HepG2 (cell line): ENCODE data around the gene P2RX3. TPM values are rescaled to one million over a fixed set of nuclear protein-coding genes. Genes with fewer than 3 reads are reported as not detected.

Source experiments
- ELF1 ChIP-seq: sonication (generic); formaldehyde crosslinking; IDR thresholded peaks from 2 replicates; pipeline ENCODE4 v1.4.0; 2020; ENCODE audit warnings: missing genetic modification reagents
- FOXK2 ChIP-seq: fragments of 450-650 bp; IDR thresholded peaks from 2 replicates; pipeline ENCODE4 v1.6.1; 2016
- IRX3 ChIP-seq: sonication (generic); formaldehyde crosslinking; IDR thresholded peaks from 2 replicates; pipeline ENCODE4 v1.8.1; 2023; ENCODE audit warnings: mild to moderate bottlenecking, low read depth, missing genetic modification reagents, borderline replicate concordance
- KLF6 ChIP-seq: IDR thresholded peaks from 2 replicates; pipeline ENCODE4 v1.8.0; 2016; ENCODE audit warnings: missing biosample characterization, missing genetic modification reagents
- MIER2 ChIP-seq: IDR thresholded peaks from 2 replicates; pipeline ENCODE4 v1.6.1; 2016; ENCODE audit warnings: missing biosample characterization, missing genetic modification reagents
- RXRB ChIP-seq: IDR thresholded peaks from 2 replicates; pipeline ENCODE4 v1.6.1; 2016; ENCODE audit warnings: borderline replicate concordance, missing genetic modification reagents, missing compliant biosample characterization
- SALL1 ChIP-seq: sonication (generic); formaldehyde crosslinking; IDR thresholded peaks from 2 replicates; pipeline ENCODE4 v1.8.0; 2022; ENCODE audit warnings: mild to moderate bottlenecking, missing genetic modification reagents
- SAP130 ChIP-seq: IDR thresholded peaks from 2 replicates; pipeline ENCODE4 v1.6.1; 2016; ENCODE audit warnings: low read depth
- TARDBP ChIP-seq: sonication (generic); formaldehyde crosslinking; IDR thresholded peaks from 2 replicates; pipeline ENCODE4 v1.8.0; 2022; ENCODE audit warnings: mild to moderate bottlenecking, missing genetic modification reagents
- TEAD3 ChIP-seq: optimal IDR thresholded peaks from 2 replicates; pipeline ENCODE3; 2016; ENCODE audit warnings: borderline replicate concordance
- TGIF2 ChIP-seq: IDR thresholded peaks from 2 replicates; pipeline ENCODE4 v1.6.1; 2016; ENCODE audit warnings: control low read depth, missing compliant biosample characterization
- TSC22D2 ChIP-seq: sonication (generic); formaldehyde crosslinking; IDR thresholded peaks from 2 replicates; pipeline ENCODE4 v1.5.1; 2020; ENCODE audit warnings: missing genetic modification reagents, mild to moderate bottlenecking, borderline replicate concordance
- ZFP36 ChIP-seq: fragments of 150-350 bp; IDR thresholded peaks from 2 replicates; pipeline ENCODE4 v1.6.1; 2018; ENCODE audit warnings: borderline replicate concordance, low read length, low read depth; ENCODE audit not compliant: partially characterized antibody
- ZNF232 ChIP-seq: sonication (generic); formaldehyde crosslinking; IDR thresholded peaks from 2 replicates; pipeline ENCODE4 v1.4.0; 2020; ENCODE audit warnings: missing genetic modification reagents, borderline replicate concordance
- ZNF629 ChIP-seq: sonication (generic); formaldehyde crosslinking; conservative IDR thresholded peaks from 2 replicates; pipeline ENCODE4 v1.5.0; 2020; ENCODE audit warnings: missing genetic modification reagents
- ZSCAN21 ChIP-seq: sonication (generic); formaldehyde crosslinking; IDR thresholded peaks from 2 replicates; pipeline ENCODE4 v1.8.0; 2022; ENCODE audit warnings: mild to moderate bottlenecking, missing genetic modification reagents, moderate library complexity, borderline replicate concordance
- polyA plus RNA-seq, 8 experiments: library from polyadenylated mRNA; depleted of rRNA in 3 of 8; stranded (reverse) in 7 of 8; unstranded in 1 of 8; fragments of >200 nt; fragmentation: Illumina TruSeq in 4 of 8; extraction: Trizol in 4 of 8; gene quantifications; 2 replicates each; pipeline versions ENCODE4 v1.2.1 to v1.2.3, GENCODE V29; 2011 to 2016; ENCODE audit warnings: low read depth in 4 of 8, missing spikeins in 1 of 8, mixed read lengths in 1 of 8; ENCODE audit not compliant: insufficient read depth in 1 of 8
- total RNA-seq, 5 experiments: library from RNA; depleted of rRNA; stranded (reverse); fragments of >200 nt; fragmentation: Illumina TruSeq; extraction: Trizol; gene quantifications; 2 replicates each; pipeline ENCODE4 v1.2.3, GENCODE V29; 2016; ENCODE audit warnings: low read depth in 1 of 5
- TF ChIP-seq, protein P1 (sequence below): sonication (generic); formaldehyde crosslinking; IDR thresholded peaks from 2 replicates; pipeline ENCODE4 v1.4.0; 2020; ENCODE audit warnings: missing genetic modification reagents
- TF ChIP-seq, protein P2 (sequence below): fragments of 450-650 bp; IDR thresholded peaks from 2 replicates; pipeline ENCODE4 v1.6.1; 2016
- TF ChIP-seq, protein P3 (sequence below): IDR thresholded peaks from 2 replicates; pipeline ENCODE4 v1.6.1; 2016; ENCODE audit warnings: missing compliant biosample characterization, missing genetic modification reagents, borderline replicate concordance
- TF ChIP-seq, protein P4 (sequence below): sonication (generic); formaldehyde crosslinking; IDR thresholded peaks from 2 replicates; pipeline ENCODE4 v1.5.1; 2020; ENCODE audit warnings: mild to moderate bottlenecking, missing genetic modification reagents, borderline replicate concordance
- TF ChIP-seq, protein P5 (sequence below): sonication (generic); formaldehyde crosslinking; IDR thresholded peaks from 2 replicates; pipeline ENCODE4 v1.4.0; 2020; ENCODE audit warnings: mild to moderate bottlenecking, missing genetic modification reagents

Gene P2RX3
- total and polyA plus RNA-seq, 2 of the 13 experiments (the other 11 are each of a cell fraction or from before 2014, with no cell fraction given), result 0.08 TPM; not detected in 1

DNA sequence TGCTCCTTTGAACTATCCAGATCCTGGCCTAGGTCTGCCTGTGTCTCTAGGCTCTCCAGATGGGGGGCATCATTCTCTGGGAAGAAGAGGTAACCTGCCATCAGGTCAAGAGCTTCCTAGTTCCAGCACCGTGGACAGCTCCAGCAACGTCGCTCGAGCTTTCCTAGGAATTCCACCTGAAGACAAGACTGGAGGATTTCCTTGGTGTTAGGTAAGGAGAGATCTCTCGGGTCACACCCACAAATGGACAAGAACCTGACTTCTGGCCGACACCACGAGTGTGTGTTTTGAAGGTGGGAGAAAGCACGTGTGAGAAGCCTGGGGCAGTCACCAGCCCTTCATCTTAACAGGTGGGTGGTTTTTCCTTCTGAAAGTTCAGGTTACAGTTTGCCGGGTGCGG is 41.6 kb downstream of the P2RX3 start (continued):
- TF ChIP-seq, protein P1, sequence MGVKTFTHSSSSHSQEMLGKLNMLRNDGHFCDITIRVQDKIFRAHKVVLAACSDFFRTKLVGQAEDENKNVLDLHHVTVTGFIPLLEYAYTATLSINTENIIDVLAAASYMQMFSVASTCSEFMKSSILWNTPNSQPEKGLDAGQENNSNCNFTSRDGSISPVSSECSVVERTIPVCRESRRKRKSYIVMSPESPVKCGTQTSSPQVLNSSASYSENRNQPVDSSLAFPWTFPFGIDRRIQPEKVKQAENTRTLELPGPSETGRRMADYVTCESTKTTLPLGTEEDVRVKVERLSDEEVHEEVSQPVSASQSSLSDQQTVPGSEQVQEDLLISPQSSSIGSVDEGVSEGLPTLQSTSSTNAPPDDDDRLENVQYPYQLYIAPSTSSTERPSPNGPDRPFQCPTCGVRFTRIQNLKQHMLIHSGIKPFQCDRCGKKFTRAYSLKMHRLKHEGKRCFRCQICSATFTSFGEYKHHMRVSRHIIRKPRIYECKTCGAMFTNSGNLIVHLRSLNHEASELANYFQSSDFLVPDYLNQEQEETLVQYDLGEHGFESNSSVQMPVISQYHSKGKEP (CRISPR knock-in tag), result 0 out of 2 replicates have a peak, but pooled peaks have one; percentile 47
- TF ChIP-seq TEAD3, result no peak
- TF ChIP-seq KLF6, result no peak
- TF ChIP-seq, protein P2, sequence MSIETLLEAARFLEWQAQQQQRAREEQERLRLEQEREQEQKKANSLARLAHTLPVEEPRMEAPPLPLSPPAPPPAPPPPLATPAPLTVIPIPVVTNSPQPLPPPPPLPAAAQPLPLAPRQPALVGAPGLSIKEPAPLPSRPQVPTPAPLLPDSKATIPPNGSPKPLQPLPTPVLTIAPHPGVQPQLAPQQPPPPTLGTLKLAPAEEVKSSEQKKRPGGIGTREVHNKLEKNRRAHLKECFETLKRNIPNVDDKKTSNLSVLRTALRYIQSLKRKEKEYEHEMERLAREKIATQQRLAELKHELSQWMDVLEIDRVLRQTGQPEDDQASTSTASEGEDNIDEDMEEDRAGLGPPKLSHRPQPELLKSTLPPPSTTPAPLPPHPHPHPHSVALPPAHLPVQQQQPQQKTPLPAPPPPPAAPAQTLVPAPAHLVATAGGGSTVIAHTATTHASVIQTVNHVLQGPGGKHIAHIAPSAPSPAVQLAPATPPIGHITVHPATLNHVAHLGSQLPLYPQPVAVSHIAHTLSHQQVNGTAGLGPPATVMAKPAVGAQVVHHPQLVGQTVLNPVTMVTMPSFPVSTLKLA, result peak; percentile 95
- no peak for TF ChIP-seq ELF1 (CRISPR knock-in tag)
- 0 out of 2 replicates have a peak, but pooled peaks have one; percentile 32 for TF ChIP-seq TSC22D2
- peak; percentile 33; the same call in 1 of the 2 replicates for TF ChIP-seq SAP130 (CRISPR knock-in tag)
- peak; percentile 96 for TF ChIP-seq MIER2
- 0 out of 2 replicates have a peak, but pooled peaks have one; percentile 13 for TF ChIP-seq RXRB (CRISPR knock-in tag)
- TF ChIP-seq SALL1, result peak; percentile 47; the same call in 1 of the 2 replicates
- 0 out of 2 replicates have a peak, but pooled peaks have one; percentile 49 for TF ChIP-seq ZSCAN21 (CRISPR knock-in tag)
- no peak for TF ChIP-seq ZNF629 (CRISPR knock-in tag)
- TF ChIP-seq TGIF2 (CRISPR knock-in tag), result peak; percentile 68; the same call in 1 of the 2 replicates
- TF ChIP-seq, protein P3, sequence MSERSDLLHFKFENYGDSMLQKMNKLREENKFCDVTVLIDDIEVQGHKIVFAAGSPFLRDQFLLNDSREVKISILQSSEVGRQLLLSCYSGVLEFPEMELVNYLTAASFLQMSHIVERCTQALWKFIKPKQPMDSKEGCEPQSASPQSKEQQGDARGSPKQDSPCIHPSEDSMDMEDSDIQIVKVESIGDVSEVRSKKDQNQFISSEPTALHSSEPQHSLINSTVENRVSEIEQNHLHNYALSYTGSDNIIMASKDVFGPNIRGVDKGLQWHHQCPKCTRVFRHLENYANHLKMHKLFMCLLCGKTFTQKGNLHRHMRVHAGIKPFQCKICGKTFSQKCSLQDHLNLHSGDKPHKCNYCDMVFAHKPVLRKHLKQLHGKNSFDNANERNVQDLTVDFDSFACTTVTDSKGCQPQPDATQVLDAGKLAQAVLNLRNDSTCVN (CRISPR knock-in tag), result 0 out of 2 replicates have a peak, but pooled peaks have one; percentile 60
- 0 out of 2 replicates have a peak, but pooled peaks have one; percentile 31 for TF ChIP-seq IRX3 (CRISPR knock-in tag)
- TF ChIP-seq, protein P4, sequence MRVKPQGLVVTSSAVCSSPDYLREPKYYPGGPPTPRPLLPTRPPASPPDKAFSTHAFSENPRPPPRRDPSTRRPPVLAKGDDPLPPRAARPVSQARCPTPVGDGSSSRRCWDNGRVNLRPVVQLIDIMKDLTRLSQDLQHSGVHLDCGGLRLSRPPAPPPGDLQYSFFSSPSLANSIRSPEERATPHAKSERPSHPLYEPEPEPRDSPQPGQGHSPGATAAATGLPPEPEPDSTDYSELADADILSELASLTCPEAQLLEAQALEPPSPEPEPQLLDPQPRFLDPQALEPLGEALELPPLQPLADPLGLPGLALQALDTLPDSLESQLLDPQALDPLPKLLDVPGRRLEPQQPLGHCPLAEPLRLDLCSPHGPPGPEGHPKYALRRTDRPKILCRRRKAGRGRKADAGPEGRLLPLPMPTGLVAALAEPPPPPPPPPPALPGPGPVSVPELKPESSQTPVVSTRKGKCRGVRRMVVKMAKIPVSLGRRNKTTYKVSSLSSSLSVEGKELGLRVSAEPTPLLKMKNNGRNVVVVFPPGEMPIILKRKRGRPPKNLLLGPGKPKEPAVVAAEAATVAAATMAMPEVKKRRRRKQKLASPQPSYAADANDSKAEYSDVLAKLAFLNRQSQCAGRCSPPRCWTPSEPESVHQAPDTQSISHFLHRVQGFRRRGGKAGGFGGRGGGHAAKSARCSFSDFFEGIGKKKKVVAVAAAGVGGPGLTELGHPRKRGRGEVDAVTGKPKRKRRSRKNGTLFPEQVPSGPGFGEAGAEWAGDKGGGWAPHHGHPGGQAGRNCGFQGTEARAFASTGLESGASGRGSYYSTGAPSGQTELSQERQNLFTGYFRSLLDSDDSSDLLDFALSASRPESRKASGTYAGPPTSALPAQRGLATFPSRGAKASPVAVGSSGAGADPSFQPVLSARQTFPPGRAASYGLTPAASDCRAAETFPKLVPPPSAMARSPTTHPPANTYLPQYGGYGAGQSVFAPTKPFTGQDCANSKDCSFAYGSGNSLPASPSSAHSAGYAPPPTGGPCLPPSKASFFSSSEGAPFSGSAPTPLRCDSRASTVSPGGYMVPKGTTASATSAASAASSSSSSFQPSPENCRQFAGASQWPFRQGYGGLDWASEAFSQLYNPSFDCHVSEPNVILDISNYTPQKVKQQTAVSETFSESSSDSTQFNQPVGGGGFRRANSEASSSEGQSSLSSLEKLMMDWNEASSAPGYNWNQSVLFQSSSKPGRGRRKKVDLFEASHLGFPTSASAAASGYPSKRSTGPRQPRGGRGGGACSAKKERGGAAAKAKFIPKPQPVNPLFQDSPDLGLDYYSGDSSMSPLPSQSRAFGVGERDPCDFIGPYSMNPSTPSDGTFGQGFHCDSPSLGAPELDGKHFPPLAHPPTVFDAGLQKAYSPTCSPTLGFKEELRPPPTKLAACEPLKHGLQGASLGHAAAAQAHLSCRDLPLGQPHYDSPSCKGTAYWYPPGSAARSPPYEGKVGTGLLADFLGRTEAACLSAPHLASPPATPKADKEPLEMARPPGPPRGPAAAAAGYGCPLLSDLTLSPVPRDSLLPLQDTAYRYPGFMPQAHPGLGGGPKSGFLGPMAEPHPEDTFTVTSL (CRISPR knock-in tag), result no peak
- no peak for TF ChIP-seq FOXK2
- TF ChIP-seq ZFP36, result no peak
- no peak for TF ChIP-seq TARDBP
- TF ChIP-seq, protein P5, sequence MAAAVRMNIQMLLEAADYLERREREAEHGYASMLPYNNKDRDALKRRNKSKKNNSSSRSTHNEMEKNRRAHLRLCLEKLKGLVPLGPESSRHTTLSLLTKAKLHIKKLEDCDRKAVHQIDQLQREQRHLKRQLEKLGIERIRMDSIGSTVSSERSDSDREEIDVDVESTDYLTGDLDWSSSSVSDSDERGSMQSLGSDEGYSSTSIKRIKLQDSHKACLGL (CRISPR knock-in tag), result no peak
- TF ChIP-seq ZNF232 (CRISPR knock-in tag), result 0 out of 2 replicates have a peak, but pooled peaks have one; percentile 40
